ENCODE data around the gene BCLAF1.
"Not testable (repeated sequence)": the region's sequence is repeated elsewhere in the genome, so short reads cannot be mapped to it uniquely, and the experiment has no call there.

The BCLAF1 gene

DNA sequence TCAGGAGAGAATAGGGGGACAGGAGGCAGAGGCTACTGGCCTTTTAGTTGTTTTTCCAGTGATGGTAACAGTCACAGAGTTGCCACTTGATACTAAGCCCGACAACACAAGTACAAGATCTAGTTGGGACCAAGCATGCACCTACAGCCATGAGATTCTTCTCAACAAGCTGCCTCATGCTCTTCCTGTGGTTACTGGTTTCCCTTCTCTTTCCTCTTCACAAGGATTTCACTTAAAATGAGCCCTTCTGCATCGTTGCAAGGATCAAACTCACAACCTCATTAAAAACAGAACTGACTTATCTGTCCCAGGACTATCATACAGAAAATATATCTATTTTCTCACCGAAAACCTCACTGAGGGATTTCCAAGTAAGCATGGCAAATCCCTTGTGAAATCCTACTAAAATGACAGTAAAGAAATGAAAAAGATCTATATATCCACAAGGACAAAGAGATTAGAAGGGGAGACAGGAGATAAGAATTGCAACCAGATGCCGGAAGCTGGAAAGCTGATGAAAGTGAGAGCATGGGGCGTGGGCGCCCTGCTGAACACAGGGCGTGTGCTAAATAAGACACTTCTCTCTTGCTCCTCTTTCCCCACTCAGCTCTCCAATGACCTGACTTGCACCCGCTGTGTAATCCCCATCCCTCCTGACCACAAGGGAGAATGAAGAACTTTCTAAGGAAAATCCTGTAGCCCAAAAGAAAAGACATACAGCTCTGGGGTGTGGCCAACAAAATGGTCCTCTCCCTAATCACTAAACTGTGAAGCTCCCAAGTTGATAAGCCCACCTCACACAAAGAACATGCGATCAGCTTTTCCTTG, 53.0 kb downstream of the BCLAF1 start:
- DNase-seq = no peak

DNA sequence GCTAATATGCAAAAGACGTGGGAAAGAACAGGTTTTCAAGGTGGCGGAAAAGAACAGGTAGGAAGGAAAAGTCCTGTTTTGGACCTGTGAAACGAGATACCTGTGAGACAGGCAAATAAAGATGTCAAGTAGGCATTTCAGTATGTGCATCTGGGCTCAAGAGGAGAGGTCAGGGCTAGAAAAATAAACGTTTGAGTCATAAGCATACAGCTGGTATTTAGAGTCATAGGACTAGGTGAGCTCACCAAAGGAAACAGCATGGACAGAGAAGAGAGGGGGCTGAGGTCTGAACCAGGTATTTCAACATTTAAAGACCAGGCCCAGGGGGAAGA, 54.4 kb downstream of the BCLAF1 start:
- no peak for DNase-seq

- no peak for DNase-seq
Observed at GRCh38 chr6:136232701-136233100, 56.9 kb downstream of the BCLAF1 start.

DNA sequence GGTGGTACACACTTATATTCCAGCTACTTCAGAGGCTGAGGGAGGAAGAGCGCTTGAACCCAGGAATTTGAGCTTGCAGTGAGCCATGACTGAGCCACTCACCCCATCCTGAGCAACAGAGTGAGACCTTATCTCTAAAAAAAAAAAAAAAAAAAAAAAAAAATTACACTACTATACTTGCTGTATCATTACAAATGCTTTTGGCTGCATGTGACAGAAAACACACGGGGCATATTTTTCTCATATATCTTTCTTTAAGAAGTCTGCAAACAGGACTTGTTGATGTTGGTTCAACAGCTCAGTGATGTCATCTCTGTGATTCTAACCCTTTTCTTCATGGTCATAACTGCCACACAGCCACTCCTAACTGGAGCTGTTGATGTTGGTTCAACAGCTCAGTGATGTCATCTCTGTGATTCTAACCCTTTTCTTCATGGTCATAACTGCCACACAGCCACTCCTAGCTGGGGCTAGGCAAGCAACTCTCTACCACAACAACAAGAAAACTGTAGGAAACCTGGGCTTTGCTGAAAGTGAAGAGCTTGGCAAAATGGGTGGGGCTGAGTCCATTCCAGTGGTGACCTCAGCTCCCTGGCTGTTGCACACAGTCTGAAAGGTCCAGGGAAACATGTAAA, 59.3 kb downstream of the BCLAF1 start:
- DNase-seq = no peak

DNA sequence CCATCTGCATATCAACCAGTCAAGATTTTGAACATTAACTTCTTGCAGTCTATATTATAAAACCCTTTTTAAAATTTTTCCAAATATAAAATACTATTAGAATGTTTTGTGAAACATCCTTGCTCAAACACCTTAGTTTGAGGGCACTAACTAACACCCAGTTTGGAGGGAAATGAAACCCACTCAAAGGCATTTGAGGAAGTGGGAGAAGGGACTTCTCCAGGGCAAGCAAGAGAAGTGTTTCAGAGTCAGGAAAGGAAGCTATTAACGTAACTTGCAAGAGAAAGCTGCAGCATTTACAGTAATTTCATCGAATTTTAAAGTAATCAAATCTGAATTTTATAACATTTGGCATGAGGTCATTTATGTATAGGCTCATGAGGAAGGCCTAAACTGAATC, 60.8 kb downstream of the BCLAF1 start:
- no peak for DNase-seq

- no peak for DNase-seq
Observed at GRCh38 chr6:136226674-136227377, 62.8 kb downstream of the BCLAF1 start.

DNA sequence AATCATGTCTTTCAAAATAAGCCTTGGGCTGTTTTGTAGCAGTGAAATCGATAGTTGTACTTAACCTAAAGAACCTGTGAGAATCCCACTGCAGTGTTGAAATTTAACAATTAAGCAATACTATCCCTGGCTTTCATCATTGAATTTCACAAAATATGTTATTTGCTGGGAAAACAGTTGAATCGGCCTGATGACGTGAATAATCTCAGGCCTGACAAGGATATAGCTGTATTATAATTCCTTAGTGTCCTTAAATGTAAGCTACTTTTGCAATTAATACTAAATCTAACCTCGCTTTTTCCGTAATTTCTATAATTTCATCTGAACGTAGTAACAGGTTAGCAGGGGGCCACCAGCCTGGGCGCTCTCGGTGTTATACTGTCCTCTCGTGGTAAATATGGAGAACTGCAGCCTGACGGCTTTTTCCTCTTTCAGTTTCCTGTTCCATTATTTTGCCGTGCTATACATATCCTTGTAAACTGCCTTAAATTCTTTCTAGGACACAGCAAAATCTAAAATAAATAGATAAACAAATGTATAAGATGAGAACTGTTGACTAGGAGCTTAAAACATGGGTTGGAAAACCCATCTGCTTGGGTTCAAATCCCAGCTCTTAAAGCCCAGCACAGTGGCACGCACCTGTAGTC, 63.5 kb downstream of the BCLAF1 start:
- DNase-seq = no peak

- no peak for DNase-seq
Observed at GRCh38 chr6:136225496-136225895, 64.2 kb downstream of the BCLAF1 start.

- DNase-seq = not testable (repeated sequence)
Observed at GRCh38 chr6:136224974-136225373, 64.7 kb downstream of the BCLAF1 start.

- no peak for DNase-seq
Observed at GRCh38 chr6:136216503-136217401, 72.9 kb downstream of the BCLAF1 start.

GRCh38 chr6:136213853-136214252, 75.8 kb downstream of the BCLAF1 start:
- DNase-seq = no peak

GRCh38 chr6:136213012-136213539, 76.6 kb downstream of the BCLAF1 start:
- DNase-seq = no peak

GRCh38 chr6:136212608-136213007, 77.0 kb downstream of the BCLAF1 start:
- DNase-seq = no peak

GRCh38 chr6:136210398-136211165, 79.1 kb downstream of the BCLAF1 start:
- DNase-seq = no peak

DNA sequence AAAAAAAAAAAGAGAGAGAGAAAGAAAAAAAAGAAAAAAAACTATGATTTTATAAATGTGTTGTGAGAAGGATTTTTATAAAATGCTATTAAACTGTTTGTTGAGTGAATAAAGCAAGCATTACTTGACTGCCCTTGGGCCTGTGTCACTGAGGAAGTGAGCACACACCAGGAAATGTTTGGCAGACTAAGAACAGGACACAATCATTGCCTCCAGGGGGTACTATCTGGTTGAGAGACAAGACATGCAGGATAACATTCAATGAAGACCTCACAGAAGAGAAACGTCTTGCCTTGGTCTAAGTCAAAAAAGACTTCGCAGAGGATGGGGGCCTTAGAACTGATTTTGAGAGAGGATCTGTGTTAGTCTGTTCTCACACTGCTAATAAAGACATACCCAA, 80.2 kb downstream of the BCLAF1 start:
- no peak for DNase-seq

DNA sequence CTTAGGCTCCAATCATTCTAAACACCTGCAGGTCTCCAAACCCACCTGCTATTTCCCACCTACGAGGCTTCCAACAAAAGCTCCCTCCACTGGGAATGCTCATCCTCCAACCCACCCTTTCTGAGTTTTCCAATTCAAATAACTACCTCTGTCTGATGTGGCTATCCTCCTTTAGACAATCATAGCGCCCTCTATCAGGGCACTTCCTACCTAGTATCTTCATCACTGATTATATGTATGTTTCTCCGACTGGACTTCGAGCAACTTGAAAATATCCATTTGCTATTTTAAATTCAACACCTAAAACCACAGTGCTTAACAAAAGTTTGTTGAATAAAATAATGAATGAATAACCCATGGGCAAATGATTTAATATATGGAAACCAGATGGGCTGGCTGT, 80.9 kb downstream of the BCLAF1 start:
- no peak for DNase-seq
